HepG2 (cell line): ENCODE measurements around the gene KLHL3. TPM values are rescaled to one million over a fixed set of nuclear protein-coding genes. Genes with fewer than 3 reads are reported as not detected.

Experiments
- ATAC-seq: fragments of 200-7000 bp; cut with Tn5 transposase; 3 replicates; pipeline ENCODE4 v1.9.1; 2020; ENCODE audit warnings: mild to moderate bottlenecking, moderate library complexity
- BruUV-seq: library from RNA; stranded (reverse); fragments of 400-500 nt; replicated peaks from 2 replicates; lab custom pipeline; 2021; lab: Mats Ljungman, UMichigan
- CTCF ChIA-PET: fragments of 300-600 bp; formaldehyde crosslinking; extraction: SDS; loops from one replicate; lab custom pipeline; 2021; ENCODE audit warnings: low total read pairs, inconsistent platforms, low intra/inter-chr PET ratio; lab: Yijun Ruan, JAX
- POLR2A ChIA-PET: fragments of 350-600 bp; sonication (Branson Sonifier 250); formaldehyde crosslinking; loops from one replicate; lab custom pipeline; 2020; ENCODE audit warnings: antibody characterized with exemption, inconsistent platforms; lab: Yijun Ruan, JAX
- DNase-seq: peaks from one replicate; pipeline ENCODE4 v3.0.0-alpha.2; 2015; ENCODE audit warnings: low spot score
- FAIRE-seq: peaks from 3 replicates; lab custom pipeline; 2011; peaks lifted over from hg19 to GRCh38; lab: Jason Lieb, UNC
- H2AFZ ChIP-seq: one replicate; pipeline ENCODE4 v1.6.1; 2011; ENCODE audit warnings: low read length, inconsistent platforms
- H3K27ac ChIP-seq: fragments of 300-600 bp; 3 replicates; pipeline ENCODE4 v1.8.0; 2011; ENCODE audit warnings: mixed run types, mild to moderate bottlenecking, mixed read lengths, low read length, inconsistent platforms; ENCODE audit not compliant: insufficient read depth; ENCODE audit errors: extremely low read length
- H3K27me3 ChIP-seq, 2 experiments: fragments of 200-600 bp in 1 of 2; 2 replicates in 1 of 2; 3 replicates in 1 of 2; pipeline versions ENCODE4 v1.6.0 to v1.8.0; 2011; ENCODE audit warnings: low read length in 2 of 2, mild to moderate bottlenecking in 2 of 2, moderate library complexity in 2 of 2, inconsistent platforms in 1 of 2; ENCODE audit not compliant: insufficient read depth in 2 of 2, control insufficient read depth in 1 of 2
- H3K36me3 ChIP-seq, 2 experiments: fragments of 200-600 bp in 1 of 2; replicated peaks in 1 of 2; 2 replicates in 1 of 2; 3 replicates in 1 of 2; pipeline versions ENCODE4 v1.5.1 to v1.8.0; 2011; ENCODE audit warnings: low read length in 2 of 2, inconsistent platforms in 1 of 2; ENCODE audit not compliant: insufficient read depth in 2 of 2, control insufficient read depth in 1 of 2
- H3K4me1 ChIP-seq: 2 replicates; pipeline ENCODE4 v1.5.1; 2012; ENCODE audit warnings: low read length, inconsistent platforms; ENCODE audit not compliant: insufficient read depth
- H3K4me2 ChIP-seq: 2 replicates; pipeline ENCODE4 v1.6.0; 2011; ENCODE audit warnings: low read depth, low read length, inconsistent platforms
- H3K4me3 ChIP-seq, 3 experiments: fragments of 200-600 bp in 1 of 3; sonication (generic), shearing (Covaris generic) in 1 of 3; replicated peaks in 1 of 3; 2 replicates each; pipeline ENCODE4 v1.5.1; 2011 to 2016; ENCODE audit warnings: low read length in 3 of 3, inconsistent platforms in 2 of 3, low read depth in 2 of 3, mild to moderate bottlenecking in 2 of 3, control low read depth in 1 of 3, mixed read lengths in 1 of 3; ENCODE audit not compliant: insufficient read depth in 1 of 3
- H3K79me2 ChIP-seq: one replicate; pipeline ENCODE4 v1.6.1; 2011; ENCODE audit warnings: low read length, inconsistent platforms; ENCODE audit not compliant: insufficient read depth
- H3K9ac ChIP-seq: 2 replicates; pipeline ENCODE4 v1.6.0; 2011; ENCODE audit warnings: mild to moderate bottlenecking, low read depth, low read length, inconsistent platforms; ENCODE audit not compliant: insufficient read depth
- H3K9me3 ChIP-seq: 2 replicates; pipeline ENCODE4 v1.5.1; 2012; ENCODE audit warnings: mild to moderate bottlenecking, low read length
- H4K20me1 ChIP-seq: 2 replicates; pipeline ENCODE4 v1.6.0; 2011; ENCODE audit warnings: inconsistent platforms, mild to moderate bottlenecking, low read length, moderate library complexity; ENCODE audit not compliant: insufficient read depth
- MED8 ChIP-seq: sonication (generic); formaldehyde crosslinking; IDR thresholded peaks from 2 replicates; pipeline ENCODE4 v1.8.1; 2023; ENCODE audit warnings: mild to moderate bottlenecking, missing genetic modification reagents; ENCODE audit not compliant: insufficient replicate concordance
- NR1H2 ChIP-seq: sonication (generic); formaldehyde crosslinking; IDR thresholded peaks from 2 replicates; pipeline ENCODE4 v1.8.1; 2022; ENCODE audit warnings: low read depth, missing genetic modification reagents, borderline replicate concordance
- PHF5A ChIP-seq: IDR thresholded peaks from one replicate; pipeline ENCODE4 v1.6.1; 2018; ENCODE audit warnings: low read depth, missing genetic modification reagents; ENCODE audit not compliant: unreplicated experiment
- SMYD3 ChIP-seq: sonication (generic); formaldehyde crosslinking; IDR thresholded peaks from 2 replicates; pipeline ENCODE4 v1.8.1; 2023; ENCODE audit warnings: mild to moderate bottlenecking, missing genetic modification reagents
- ZFY ChIP-seq: sonication (generic); formaldehyde crosslinking; IDR thresholded peaks from 2 replicates; pipeline ENCODE4 v1.4.0; 2020; ENCODE audit warnings: missing genetic modification reagents
- ZNF124 ChIP-seq: sonication (generic); formaldehyde crosslinking; IDR thresholded peaks from 2 replicates; pipeline ENCODE4 v1.4.0; 2020; ENCODE audit warnings: missing genetic modification reagents
- ZNF235 ChIP-seq: sonication (generic); formaldehyde crosslinking; IDR thresholded peaks from 2 replicates; pipeline ENCODE4 v1.8.1; 2023; ENCODE audit warnings: mild to moderate bottlenecking, missing genetic modification reagents, borderline replicate concordance
- ZNF710 ChIP-seq: sonication (generic); formaldehyde crosslinking; IDR thresholded peaks from 2 replicates; pipeline ENCODE4 v1.5.0; 2020; ENCODE audit warnings: mild to moderate bottlenecking, missing genetic modification reagents, borderline replicate concordance
- ZSCAN21 ChIP-seq: sonication (generic); formaldehyde crosslinking; IDR thresholded peaks from 2 replicates; pipeline ENCODE4 v1.8.0; 2022; ENCODE audit warnings: mild to moderate bottlenecking, missing genetic modification reagents, moderate library complexity, borderline replicate concordance
- WGBS: methylation state at CpG from one replicate; pipeline ENCODE4 v1.1.6; 2017; ENCODE audit warnings: low lambda C conversion rate; 5-methylcytosine and 5-hydroxymethylcytosine counted together
- in situ Hi-C: cut with HindIII; loops from 2 replicates; pipeline ENCODE4 v1.10.0; 2017; ENCODE audit warnings: low pct_unique_long_range_greater_than_20kb; ENCODE audit not compliant: extremely low pct_ligation_motif_present
- intact Hi-C: fragments of 100-400 bp; cut with micrococcal nuclease; formaldehyde crosslinking; loops from one replicate; pipeline ENCODE4 v1.10.0; 2022; ENCODE audit not compliant: unreplicated experiment
- polyA plus RNA-seq, 8 experiments: library from polyadenylated mRNA; depleted of rRNA in 3 of 8; stranded (reverse) in 7 of 8; unstranded in 1 of 8; fragments of >200 nt; fragmentation: Illumina TruSeq in 4 of 8; extraction: Trizol in 4 of 8; gene quantifications; 2 replicates each; pipeline versions ENCODE4 v1.2.1 to v1.2.3, GENCODE V29; 2011 to 2016; ENCODE audit warnings: low read depth in 4 of 8, missing spikeins in 1 of 8, mixed read lengths in 1 of 8; ENCODE audit not compliant: insufficient read depth in 1 of 8
- total RNA-seq, 5 experiments: library from RNA; depleted of rRNA; stranded (reverse); fragments of >200 nt; fragmentation: Illumina TruSeq; extraction: Trizol; gene quantifications; 2 replicates each; pipeline ENCODE4 v1.2.3, GENCODE V29; 2016; ENCODE audit warnings: low read depth in 1 of 5
- TF ChIP-seq, protein P1 (sequence below): sonication (generic); formaldehyde crosslinking; IDR thresholded peaks from 2 replicates; pipeline ENCODE4 v1.5.0; 2020; ENCODE audit warnings: missing genetic modification reagents
- TF ChIP-seq, protein P2 (sequence below): sonication (generic); formaldehyde crosslinking; IDR thresholded peaks from 2 replicates; pipeline ENCODE4 v1.9.0; 2021; ENCODE audit warnings: missing genetic modification reagents, borderline replicate concordance

KLHL3 gene
- total and polyA plus RNA-seq, 2 of the 13 experiments (the other 11 are each of a cell fraction or from before 2014, with no cell fraction given): 0.02 to 0.08 TPM

DNA sequence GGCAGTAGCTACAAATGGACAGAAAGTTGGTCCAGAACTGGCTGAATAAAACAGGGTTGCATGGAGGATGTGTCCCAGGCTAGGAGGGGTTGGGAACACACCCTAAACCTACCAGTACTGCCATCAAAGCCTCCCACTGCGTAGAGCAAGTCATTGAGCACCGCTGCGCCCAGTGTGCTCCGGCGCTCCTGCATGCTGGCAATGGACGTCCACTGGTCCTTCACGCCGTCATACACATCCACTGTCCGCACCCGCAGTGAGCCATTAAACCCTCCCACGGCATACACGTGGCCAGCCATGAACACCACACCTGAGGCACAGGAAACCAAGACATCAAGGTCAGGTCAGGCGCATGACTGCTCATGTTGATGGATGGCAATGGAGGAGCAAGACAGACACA is 97.0 kb downstream of the KLHL3 start:
- no peaks in the 10 kb centered on the region for H3K79me2 ChIP-seq
- no peak overlapping the region for H2AFZ ChIP-seq
- POLR2A ChIA-PET: no interaction called here
- TF ChIP-seq MED8 (CRISPR knock-in tag) (no peak), ZFY (CRISPR knock-in tag) (no peak), ZNF235 (CRISPR knock-in tag) (no peak), PHF5A (CRISPR knock-in tag) (no peak), ZNF710 (CRISPR knock-in tag) (no peak), NR1H2 (CRISPR knock-in tag) (no peak), ZSCAN21 (CRISPR knock-in tag) (no peak), SMYD3 (CRISPR knock-in tag) (no peak), ZNF124 (CRISPR knock-in tag) (no peak)
- TF ChIP-seq, protein P1, sequence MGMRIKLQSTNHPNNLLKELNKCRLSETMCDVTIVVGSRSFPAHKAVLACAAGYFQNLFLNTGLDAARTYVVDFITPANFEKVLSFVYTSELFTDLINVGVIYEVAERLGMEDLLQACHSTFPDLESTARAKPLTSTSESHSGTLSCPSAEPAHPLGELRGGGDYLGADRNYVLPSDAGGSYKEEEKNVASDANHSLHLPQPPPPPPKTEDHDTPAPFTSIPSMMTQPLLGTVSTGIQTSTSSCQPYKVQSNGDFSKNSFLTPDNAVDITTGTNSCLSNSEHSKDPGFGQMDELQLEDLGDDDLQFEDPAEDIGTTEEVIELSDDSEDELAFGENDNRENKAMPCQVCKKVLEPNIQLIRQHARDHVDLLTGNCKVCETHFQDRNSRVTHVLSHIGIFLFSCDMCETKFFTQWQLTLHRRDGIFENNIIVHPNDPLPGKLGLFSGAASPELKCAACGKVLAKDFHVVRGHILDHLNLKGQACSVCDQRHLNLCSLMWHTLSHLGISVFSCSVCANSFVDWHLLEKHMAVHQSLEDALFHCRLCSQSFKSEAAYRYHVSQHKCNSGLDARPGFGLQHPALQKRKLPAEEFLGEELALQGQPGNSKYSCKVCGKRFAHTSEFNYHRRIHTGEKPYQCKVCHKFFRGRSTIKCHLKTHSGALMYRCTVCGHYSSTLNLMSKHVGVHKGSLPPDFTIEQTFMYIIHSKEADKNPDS (CRISPR knock-in tag): no peak
- TF ChIP-seq, protein P2, sequence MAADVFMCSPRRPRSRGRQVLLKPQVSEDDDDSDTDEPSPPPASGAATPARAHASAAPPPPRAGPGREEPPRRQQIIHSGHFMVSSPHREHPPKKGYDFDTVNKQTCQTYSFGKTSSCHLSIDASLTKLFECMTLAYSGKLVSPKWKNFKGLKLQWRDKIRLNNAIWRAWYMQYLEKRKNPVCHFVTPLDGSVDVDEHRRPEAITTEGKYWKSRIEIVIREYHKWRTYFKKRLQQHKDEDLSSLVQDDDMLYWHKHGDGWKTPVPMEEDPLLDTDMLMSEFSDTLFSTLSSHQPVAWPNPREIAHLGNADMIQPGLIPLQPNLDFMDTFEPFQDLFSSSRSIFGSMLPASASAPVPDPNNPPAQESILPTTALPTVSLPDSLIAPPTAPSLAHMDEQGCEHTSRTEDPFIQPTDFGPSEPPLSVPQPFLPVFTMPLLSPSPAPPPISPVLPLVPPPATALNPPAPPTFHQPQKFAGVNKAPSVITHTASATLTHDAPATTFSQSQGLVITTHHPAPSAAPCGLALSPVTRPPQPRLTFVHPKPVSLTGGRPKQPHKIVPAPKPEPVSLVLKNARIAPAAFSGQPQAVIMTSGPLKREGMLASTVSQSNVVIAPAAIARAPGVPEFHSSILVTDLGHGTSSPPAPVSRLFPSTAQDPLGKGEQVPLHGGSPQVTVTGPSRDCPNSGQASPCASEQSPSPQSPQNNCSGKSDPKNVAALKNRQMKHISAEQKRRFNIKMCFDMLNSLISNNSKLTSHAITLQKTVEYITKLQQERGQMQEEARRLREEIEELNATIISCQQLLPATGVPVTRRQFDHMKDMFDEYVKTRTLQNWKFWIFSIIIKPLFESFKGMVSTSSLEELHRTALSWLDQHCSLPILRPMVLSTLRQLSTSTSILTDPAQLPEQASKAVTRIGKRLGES (CRISPR knock-in tag): no peak
- TF ChIP-seq, all 625 proteins: peak for 0
- CTCF ChIA-PET: no interaction called here
- H4K20me1 ChIP-seq: no peaks in the 10 kb centered on the region
- in situ Hi-C loops (loop anchor here (10.0 kb wide), 1 partner anchor 426 kb away; no protein-coding TSS in a partner anchor), intact Hi-C loops (no loop called here)
- DNase-seq (no peak), FAIRE-seq (no peak), ATAC-seq (no peak)
- no peaks in the 10 kb centered on the region for H3K36me3 ChIP-seq
- WGBS: 89% methylated on average over 11 of the region's 13 CpGs
- H3K4me1 ChIP-seq: peaks cover 6% of the 10 kb centered on the region; the same call in 1 of the 2 replicates
- no peak overlapping the region for H3K27ac ChIP-seq
- no peak overlapping the region for H3K4me2 ChIP-seq
- H3K27me3 ChIP-seq: no peaks in the 10 kb centered on the region
- BruUV-seq: no TSS peak
- no peaks in the 10 kb centered on the region for H3K9me3 ChIP-seq
- no peak overlapping the region for H3K4me3 ChIP-seq
- no peak overlapping the region for H3K9ac ChIP-seq
